Measurements from ENCODE around the gene MS4A4E.
"Not testable (repeated sequence)": the region's sequence is repeated elsewhere in the genome, so short reads cannot be mapped to it uniquely, and the experiment has no call there.

GRCh38 chr11:60186128-60186527, 56.8 kb downstream of the MS4A4E start:
- not testable (repeated sequence) for TF ChIP-seq POLR2A (IDR thresholded peaks at IDR 0.05; ENCODE audit: low read depth); CTCF (IDR thresholded peaks at IDR 0.05); EP300 (IDR thresholded peaks at IDR 0.05)
